Breast epithelium (tissue), 4 donors: ENCODE measurements around the gene S100A4. TPM values are rescaled to one million over a fixed set of nuclear protein-coding genes. Genes with fewer than 3 reads are reported as not detected.
"Not testable (repeated sequence)": the region's sequence is repeated elsewhere in the genome, so short reads cannot be mapped to it uniquely, and the experiment has no call there.

ENCODE experiments used
- DNase-seq, 2 donors: peaks; one replicate each; pipeline ENCODE4 v3.0.0-alpha.2; 2019; ENCODE audit warnings: low spot score in 2 of 2
- H3K27ac ChIP-seq, 2 donors: fragments of 200-600 bp; sonication (generic) in 1 of 2; one replicate each; pipeline ENCODE4 v1.5.1; 2016 to 2019; ENCODE audit warnings: mild to moderate bottlenecking in 1 of 2
- H3K27me3 ChIP-seq, 2 donors: fragments of 200-600 bp; sonication (generic) in 1 of 2; one replicate each; pipeline versions ENCODE4 v1.5.1 to v1.6.0; 2017 to 2019; ENCODE audit warnings: control low read depth in 1 of 2, mild to moderate bottlenecking in 1 of 2
- H3K36me3 ChIP-seq: fragments of 200-600 bp; one replicate; pipeline ENCODE4 v1.5.1; 2019
- H3K4me1 ChIP-seq, 2 donors: fragments of 200-600 bp; sonication (generic); one replicate each; pipeline ENCODE4 v1.5.1; 2016 to 2019; ENCODE audit warnings: control low read depth in 1 of 2
- H3K4me3 ChIP-seq, 3 donors: fragments of 200-600 bp; sonication (generic); 1 replicate in 2 of 3; 2 replicates in 1 of 3; pipeline ENCODE4 v1.5.1; 2016 to 2019; ENCODE audit warnings: mild to moderate bottlenecking in 3 of 3, moderate library complexity in 2 of 3
- H3K9me3 ChIP-seq, 2 donors: fragments of 200-600 bp; sonication (generic) in 1 of 2; one replicate each; pipeline ENCODE4 v1.5.1; 2016 to 2019; ENCODE audit warnings: control low read depth in 1 of 2
- POLR2A ChIP-seq: fragments of 450-650 bp; IDR thresholded peaks from one replicate; pipeline ENCODE4 v1.6.1; 2016; ENCODE audit warnings: antibody characterized with exemption, mild to moderate bottlenecking, moderate library complexity
- POLR2AphosphoS5 ChIP-seq, 3 donors: sonication (generic); formaldehyde crosslinking; IDR thresholded peaks; one replicate each; pipeline ENCODE4 v1.6.1; 2017; ENCODE audit warnings: antibody characterized with exemption in 3 of 3
- intact Hi-C: fragments of 100-400 bp; cut with DNase I; formaldehyde crosslinking; loops from one replicate; pipeline ENCODE4 v1.15.1; 2023; ENCODE audit warnings: low total_unique reads
- total RNA-seq, 3 donors: library from RNA; depleted of rRNA; stranded (reverse); fragments of >200 nt; gene quantifications; one replicate each; pipeline ENCODE4 v1.1.0, GENCODE V29; 2016
- TF ChIP-seq, protein P1 (sequence below), 3 donors: fragments of 450-650 bp; IDR thresholded peaks; one replicate each; pipeline ENCODE4 v1.5.1; 2016 to 2017; ENCODE audit warnings: antibody characterized with exemption in 3 of 3, mild to moderate bottlenecking in 3 of 3, moderate library complexity in 3 of 3

S100A4 gene
- total RNA-seq, 3 donors from 2014 or later, result 177 to 1,015 (median 198) TPM

- Histone ChIP-seq H3K9me3 (no peaks in the 10 kb centered on the region), H3K27ac (peak overlapping the region; percentile 99), H3K4me3 (peak overlapping the region in 1 of 3 donors; percentile 13), H3K36me3 (no peaks in the 10 kb centered on the region), H3K4me1 (peaks cover 11 to 25% of the 10 kb centered on the region in 2 donors), H3K27me3 (no peaks in the 10 kb centered on the region)
- intact Hi-C loops, result no loop called here
- TF ChIP-seq, protein P1, sequence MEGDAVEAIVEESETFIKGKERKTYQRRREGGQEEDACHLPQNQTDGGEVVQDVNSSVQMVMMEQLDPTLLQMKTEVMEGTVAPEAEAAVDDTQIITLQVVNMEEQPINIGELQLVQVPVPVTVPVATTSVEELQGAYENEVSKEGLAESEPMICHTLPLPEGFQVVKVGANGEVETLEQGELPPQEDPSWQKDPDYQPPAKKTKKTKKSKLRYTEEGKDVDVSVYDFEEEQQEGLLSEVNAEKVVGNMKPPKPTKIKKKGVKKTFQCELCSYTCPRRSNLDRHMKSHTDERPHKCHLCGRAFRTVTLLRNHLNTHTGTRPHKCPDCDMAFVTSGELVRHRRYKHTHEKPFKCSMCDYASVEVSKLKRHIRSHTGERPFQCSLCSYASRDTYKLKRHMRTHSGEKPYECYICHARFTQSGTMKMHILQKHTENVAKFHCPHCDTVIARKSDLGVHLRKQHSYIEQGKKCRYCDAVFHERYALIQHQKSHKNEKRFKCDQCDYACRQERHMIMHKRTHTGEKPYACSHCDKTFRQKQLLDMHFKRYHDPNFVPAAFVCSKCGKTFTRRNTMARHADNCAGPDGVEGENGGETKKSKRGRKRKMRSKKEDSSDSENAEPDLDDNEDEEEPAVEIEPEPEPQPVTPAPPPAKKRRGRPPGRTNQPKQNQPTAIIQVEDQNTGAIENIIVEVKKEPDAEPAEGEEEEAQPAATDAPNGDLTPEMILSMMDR (IDR thresholded peaks at IDR 0.05), result peak in 1 of 3 donors; percentile 17
- TF ChIP-seq POLR2A (no peak), POLR2AphosphoS5 (IDR thresholded peaks at IDR 0.05) (peak; percentile 72 to 95 (median 87))
- peak; percentile 96 to 98 for DNase-seq
These were observed 21.1 kb upstream of the S100A4 start for GRCh38 chr1:153566414-153567371.

- H3K4me1 ChIP-seq, result peaks cover 11 to 25% of the 10 kb centered on the region in 2 donors
- no peaks in the 10 kb centered on the region for H3K27me3 ChIP-seq
- peak within 1 kb of the TSS; percentile 99 for H3K27ac ChIP-seq
- H3K36me3 ChIP-seq, result no peaks in the 10 kb centered on the region
- DNase-seq, result peak in 1 of 2 donors; percentile 49
- peak within 1 kb of the TSS in 1 of 3 donors; percentile 13 for H3K4me3 ChIP-seq
- intact Hi-C loops, result loop anchor here (2.0 kb wide), 1 partner anchor 35 kb away; no protein-coding TSS in a partner anchor
- TF ChIP-seq, protein P1 (IDR thresholded peaks at IDR 0.05), result no peak
- TF ChIP-seq POLR2A, result no peak
- peak in 2 of 3 donors; percentile 22 to 52 for TF ChIP-seq POLR2AphosphoS5 (IDR thresholded peaks at IDR 0.05)
- H3K9me3 ChIP-seq, result no peaks in the 10 kb centered on the region
These were observed 20.1 kb upstream of the S100A4 start, which contains the start of gene S100A2 for GRCh38 chr1:153565529-153566374. TSS of gene S100A2 (minus strand) at chr1:153565844. CDS start at chr1:153563877, 1,967 bp downstream.

- peaks cover 11 to 25% of the 10 kb centered on the region in 2 donors for H3K4me1 ChIP-seq
- H3K4me3 ChIP-seq, result no peak overlapping the region
These were observed 18.4 kb upstream of the S100A4 start for GRCh38 chr1:153563991-153564390.

DNA sequence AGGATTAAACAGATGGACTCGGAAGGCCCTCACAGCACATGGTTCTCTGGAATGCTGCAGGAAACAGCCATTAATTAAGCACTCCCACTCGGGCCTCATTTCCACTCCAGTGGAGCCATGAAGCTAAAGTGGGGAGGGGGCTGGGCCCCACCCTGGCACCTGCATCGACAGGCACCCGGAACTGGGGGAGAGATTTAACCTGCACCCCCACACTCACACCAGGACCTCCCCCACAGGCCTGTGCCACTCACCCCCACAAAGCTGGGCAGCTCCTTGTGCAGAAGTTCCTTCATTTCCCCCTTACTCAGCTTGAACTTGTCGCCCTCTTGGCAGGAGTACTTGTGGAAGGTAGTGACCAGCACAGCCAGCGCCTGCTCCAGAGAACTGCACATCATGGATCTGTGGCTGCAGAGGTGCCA, 17.9 kb upstream of the S100A4 start:
- TF ChIP-seq, protein P1 (IDR thresholded peaks at IDR 0.05), result no peak
- no peak for TF ChIP-seq POLR2A
- TF ChIP-seq POLR2AphosphoS5 (IDR thresholded peaks at IDR 0.05), result no peak
- no peak overlapping the region for H3K27ac ChIP-seq
- peaks cover 11 to 25% of the 10 kb centered on the region in 2 donors for H3K4me1 ChIP-seq
- no peaks in the 10 kb centered on the region for H3K9me3 ChIP-seq
- DNase-seq, result no peak
- intact Hi-C loops, result no loop called here
- H3K27me3 ChIP-seq, result no peaks in the 10 kb centered on the region
- no peak overlapping the region for H3K4me3 ChIP-seq
- H3K36me3 ChIP-seq, result no peaks in the 10 kb centered on the region

More at GRCh38 chr1:153563991-153564390, 18.4 kb upstream of the S100A4 start:
- intact Hi-C loops, result loop anchor here (2.0 kb wide), 1 partner anchor 33 kb away; no protein-coding TSS in a partner anchor
- Histone ChIP-seq H3K27ac (peak overlapping the region in 1 of 2 donors; percentile 38), H3K27me3 (no peaks in the 10 kb centered on the region), H3K9me3 (no peaks in the 10 kb centered on the region), H3K36me3 (no peaks in the 10 kb centered on the region)
- TF ChIP-seq, protein P1 (IDR thresholded peaks at IDR 0.05), result no peak
- TF ChIP-seq POLR2AphosphoS5 (IDR thresholded peaks at IDR 0.05) (no peak), POLR2A (no peak)
- DNase-seq, result no peak

DNA sequence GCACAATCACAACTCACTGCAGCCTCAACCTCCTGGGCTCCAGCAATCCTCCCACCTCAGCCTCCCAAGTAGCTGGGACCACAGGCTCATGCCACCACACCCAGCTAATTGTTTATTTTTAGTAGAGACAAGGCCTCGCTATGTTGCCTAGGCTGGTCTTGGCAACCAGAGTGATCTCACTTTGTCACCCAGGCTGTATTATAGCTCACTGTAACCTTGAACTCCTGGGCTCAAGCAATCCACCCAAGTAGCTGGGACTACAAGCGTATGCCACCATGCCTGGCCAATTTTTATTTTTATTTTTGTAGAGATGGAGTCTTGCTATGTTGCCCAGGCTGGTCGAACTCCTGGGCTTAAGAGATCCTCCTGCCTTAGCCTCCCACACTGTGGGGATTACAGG, 16.4 kb upstream of the S100A4 start:
- H3K27me3 ChIP-seq, intact Hi-C loops, H3K9me3 ChIP-seq, H3K36me3 ChIP-seq, DNase-seq, H3K27ac ChIP-seq, H3K4me3 ChIP-seq: not testable (repeated sequence)
- H3K4me1 ChIP-seq, result peaks cover 11 to 12% of the 10 kb centered on the region in 2 donors
